HepG2 (cell line): Measurements from ENCODE around the gene S100A6.

Experiments
- ATF2 ChIP-seq: sonication (generic); formaldehyde crosslinking; IDR thresholded peaks from 2 replicates; pipeline ENCODE4 v1.4.0; 2020; ENCODE audit warnings: missing genetic modification reagents
- ATF7-NPFF ChIP-seq: sonication (generic); formaldehyde crosslinking; IDR thresholded peaks from 2 replicates; pipeline ENCODE4 v1.8.1; 2023; ENCODE audit warnings: mild to moderate bottlenecking, low read depth, missing genetic modification reagents, moderate library complexity
- CHD2 ChIP-seq: IDR thresholded peaks from 2 replicates; pipeline ENCODE4 v1.6.1; 2011; ENCODE audit warnings: low read depth, low read length, improper control_type of control experiment
- CTCF ChIP-seq: sonication (generic); formaldehyde crosslinking; IDR thresholded peaks from 2 replicates; pipeline ENCODE4 v1.5.0; 2020; ENCODE audit warnings: mild to moderate bottlenecking, missing genetic modification reagents, moderate library complexity
- EP300 ChIP-seq, 3 experiments: sonication (generic) in 1 of 3; formaldehyde crosslinking in 1 of 3; IDR thresholded peaks; 2 replicates each; pipeline versions ENCODE4 v1.5.1 to v1.6.1; 2011 to 2020; ENCODE audit warnings: low read depth in 2 of 3, low read length in 2 of 3, borderline replicate concordance in 1 of 3, improper control_type of control experiment in 1 of 3, mild to moderate bottlenecking in 1 of 3, missing genetic modification reagents in 1 of 3, moderate library complexity in 1 of 3
- FOSL1 ChIP-seq: sonication (generic); formaldehyde crosslinking; IDR thresholded peaks from 2 replicates; pipeline ENCODE4 v1.9.0; 2021; ENCODE audit warnings: missing genetic modification reagents, borderline replicate concordance
- KLF12 ChIP-seq: sonication (generic); formaldehyde crosslinking; IDR thresholded peaks from 2 replicates; pipeline ENCODE4 v1.4.0; 2020; ENCODE audit warnings: missing genetic modification reagents, borderline replicate concordance
- POLR2A ChIP-seq, 2 experiments: IDR thresholded peaks; 2 replicates each; pipeline ENCODE4 v1.6.1; 2011; ENCODE audit warnings: low read depth in 2 of 2, low read length in 2 of 2, mild to moderate bottlenecking in 1 of 2, moderate library complexity in 1 of 2; ENCODE audit not compliant: insufficient read depth in 1 of 2
- ZBTB8A ChIP-seq: sonication (generic); formaldehyde crosslinking; IDR thresholded peaks from 2 replicates; pipeline ENCODE4 v1.4.0; 2020; ENCODE audit warnings: mild to moderate bottlenecking, low read depth, missing genetic modification reagents, borderline replicate concordance

GRCh38 chr1:153490272-153491051, 45.3 kb downstream of the S100A6 start:
- TF ChIP-seq EP300 (IDR thresholded peaks at IDR 0.05; ENCODE audit: low read depth in 2 of 2, low read length in 2 of 2) (no peak), EP300 (CRISPR knock-in tag; IDR thresholded peaks at IDR 0.05; ENCODE audit: borderline replicate concordance) (no peak), CTCF (CRISPR knock-in tag) (no peak), ATF7-NPFF (no peak), ZBTB8A (CRISPR knock-in tag) (no peak), CHD2 (no peak), KLF12 (CRISPR knock-in tag) (no peak), ATF2 (CRISPR knock-in tag) (no peak), FOSL1 (CRISPR knock-in tag) (no peak), POLR2A (IDR thresholded peaks at IDR 0.05; ENCODE audit: insufficient read depth in 1 of 2, low read depth in 2 of 2, low read length in 2 of 2) (no peak)
